ENCODE data around the gene TMEM19. TPM values are rescaled to one million over a fixed set of nuclear protein-coding genes. Genes with fewer than 3 reads are reported as not detected.
A peak's percentile ranks its signal among the peaks of the same experiment; 100 is the strongest.
"Not testable (repeated sequence)": the region's sequence is repeated elsewhere in the genome, so short reads cannot be mapped to it uniquely, and the experiment has no call there.

Gene TMEM19
- total RNA-seq, 4 donors from 2014 or later, result 10.6 to 35.9 (median 20.1) TPM

DNA sequence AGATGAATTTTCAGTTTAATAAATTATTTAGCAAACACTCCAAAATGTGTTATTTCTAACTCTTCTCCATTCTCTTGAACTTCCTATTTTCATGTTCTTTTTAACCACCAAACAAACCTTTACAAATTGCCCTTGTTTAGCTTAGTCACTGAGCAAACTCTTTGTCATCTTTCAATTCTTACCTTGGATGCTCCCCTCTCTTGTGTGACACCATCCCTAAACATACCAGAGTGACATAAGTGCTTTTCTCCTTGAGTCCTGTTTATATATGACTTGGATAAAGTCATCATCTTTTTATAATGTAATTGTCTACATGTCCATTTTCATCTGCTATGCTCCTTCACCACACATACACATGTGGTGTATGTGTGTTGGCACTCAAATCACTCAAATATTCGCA lies 3.4 kb upstream of the TMEM19 start:
- TF ChIP-seq POLR2A (IDR thresholded peaks at IDR 0.05), result no peak
- TF ChIP-seq, protein P1, sequence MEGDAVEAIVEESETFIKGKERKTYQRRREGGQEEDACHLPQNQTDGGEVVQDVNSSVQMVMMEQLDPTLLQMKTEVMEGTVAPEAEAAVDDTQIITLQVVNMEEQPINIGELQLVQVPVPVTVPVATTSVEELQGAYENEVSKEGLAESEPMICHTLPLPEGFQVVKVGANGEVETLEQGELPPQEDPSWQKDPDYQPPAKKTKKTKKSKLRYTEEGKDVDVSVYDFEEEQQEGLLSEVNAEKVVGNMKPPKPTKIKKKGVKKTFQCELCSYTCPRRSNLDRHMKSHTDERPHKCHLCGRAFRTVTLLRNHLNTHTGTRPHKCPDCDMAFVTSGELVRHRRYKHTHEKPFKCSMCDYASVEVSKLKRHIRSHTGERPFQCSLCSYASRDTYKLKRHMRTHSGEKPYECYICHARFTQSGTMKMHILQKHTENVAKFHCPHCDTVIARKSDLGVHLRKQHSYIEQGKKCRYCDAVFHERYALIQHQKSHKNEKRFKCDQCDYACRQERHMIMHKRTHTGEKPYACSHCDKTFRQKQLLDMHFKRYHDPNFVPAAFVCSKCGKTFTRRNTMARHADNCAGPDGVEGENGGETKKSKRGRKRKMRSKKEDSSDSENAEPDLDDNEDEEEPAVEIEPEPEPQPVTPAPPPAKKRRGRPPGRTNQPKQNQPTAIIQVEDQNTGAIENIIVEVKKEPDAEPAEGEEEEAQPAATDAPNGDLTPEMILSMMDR (IDR thresholded peaks at IDR 0.05), result no peak
- intact Hi-C loops (cut with DNase I; ENCODE audit: low total_unique reads), result no loop called here
- H3K4me1 ChIP-seq, result peaks cover 0 to 2% of the 10 kb centered on the region in 2 donors

DNA sequence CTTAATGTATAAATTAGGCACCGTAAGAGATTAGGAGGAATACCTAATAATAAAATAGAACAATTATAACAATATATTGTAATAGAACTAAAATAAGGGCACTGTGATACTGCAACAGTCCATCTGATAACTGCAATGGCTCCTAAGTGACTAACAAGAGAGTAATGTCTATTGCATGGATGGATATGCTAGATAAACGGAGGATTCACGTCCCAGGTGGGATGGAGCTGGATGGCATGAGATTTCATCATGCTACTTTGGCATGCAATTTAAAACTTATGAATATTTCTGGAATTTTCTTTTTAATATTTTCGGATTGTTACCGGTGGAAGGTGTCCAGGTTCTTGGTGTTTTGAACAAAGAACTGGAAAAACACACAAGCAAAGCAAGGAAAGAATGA lies 2.2 kb upstream of the TMEM19 start:
- Histone ChIP-seq H3K27ac (no peak overlapping the region), H3K4me3 (no peak overlapping the region), H3K4me1 (peaks cover 0 to 2% of the 10 kb centered on the region in 2 donors), H3K9me3 (no peaks in the 10 kb centered on the region), H3K36me3 (no peaks in the 10 kb centered on the region), H3K27me3 (no peaks in the 10 kb centered on the region)
- DNase-seq, result no peak
- intact Hi-C loops (cut with DNase I; ENCODE audit: low total_unique reads), result no loop called here
- TF ChIP-seq, protein P1 (IDR thresholded peaks at IDR 0.05), result no peak
- no peak for TF ChIP-seq POLR2A (IDR thresholded peaks at IDR 0.05)

More for the DNA sequence above, 3.4 kb upstream of the TMEM19 start:
- Histone ChIP-seq H3K4me3 (no peak overlapping the region), H3K27me3 (no peaks in the 10 kb centered on the region), H3K36me3 (no peaks in the 10 kb centered on the region), H3K9me3 (no peaks in the 10 kb centered on the region), H3K27ac (no peak overlapping the region)
- DNase-seq, result no peak

- H3K4me3 ChIP-seq, result no peak overlapping the region
- H3K27me3 ChIP-seq, result no peaks in the 10 kb centered on the region
- intact Hi-C loops (cut with DNase I; ENCODE audit: low total_unique reads), result no loop called here
- no peak overlapping the region for H3K27ac ChIP-seq
- no peaks in the 10 kb centered on the region for H3K9me3 ChIP-seq
- TF ChIP-seq POLR2A (IDR thresholded peaks at IDR 0.05), result no peak
- TF ChIP-seq, protein P1 (IDR thresholded peaks at IDR 0.05), result no peak
- peaks cover 0 to 2% of the 10 kb centered on the region in 2 donors for H3K4me1 ChIP-seq
- DNase-seq, result no peak
- H3K36me3 ChIP-seq, result no peaks in the 10 kb centered on the region
Observed at GRCh38 chr12:71684081-71684480, 1.8 kb upstream of the TMEM19 start.

DNA sequence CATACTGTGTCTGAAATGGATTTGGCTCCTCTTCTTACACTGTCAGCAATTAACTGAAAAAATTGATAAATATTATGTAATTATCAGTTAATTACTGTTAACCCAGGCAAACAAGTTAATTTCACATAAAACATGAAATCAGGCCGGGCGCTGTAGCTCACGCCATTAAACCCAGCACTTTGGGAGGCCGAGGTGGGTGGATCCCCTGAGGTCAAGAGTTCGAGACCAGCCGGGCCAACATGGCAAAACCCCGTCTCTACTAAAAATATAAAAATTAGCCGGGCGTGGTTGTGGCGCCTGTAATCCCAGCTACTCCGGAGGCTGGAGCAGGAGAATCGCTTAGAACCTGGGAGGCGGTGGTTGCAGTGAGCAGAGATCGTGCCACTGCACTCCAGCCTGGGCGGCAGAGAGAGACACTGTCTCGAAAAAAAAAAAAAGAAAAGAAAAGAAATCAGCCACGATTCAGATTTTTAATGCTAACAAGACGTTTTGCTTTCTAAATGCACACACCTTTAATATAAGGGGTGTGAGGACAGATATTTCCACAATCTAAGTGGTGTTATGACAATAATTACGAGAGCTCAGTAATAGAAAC lies 473 bp upstream of the TMEM19 start:
- no peak for DNase-seq
- intact Hi-C loops (cut with DNase I; ENCODE audit: low total_unique reads), result no loop called here
- H3K36me3 ChIP-seq, result no peaks in the 10 kb centered on the region
- H3K9me3 ChIP-seq, result no peaks in the 10 kb centered on the region
- H3K27ac ChIP-seq, result peak overlapping the region; percentile 90 to 91
- peak overlapping the region; percentile 81 to 85 for H3K4me3 ChIP-seq
- no peaks in the 10 kb centered on the region for H3K27me3 ChIP-seq
- TF ChIP-seq, protein P1 (IDR thresholded peaks at IDR 0.05), result no peak
- TF ChIP-seq POLR2A (IDR thresholded peaks at IDR 0.05), result no peak
- H3K4me1 ChIP-seq, result peaks cover 0 to 2% of the 10 kb centered on the region in 2 donors

DNA sequence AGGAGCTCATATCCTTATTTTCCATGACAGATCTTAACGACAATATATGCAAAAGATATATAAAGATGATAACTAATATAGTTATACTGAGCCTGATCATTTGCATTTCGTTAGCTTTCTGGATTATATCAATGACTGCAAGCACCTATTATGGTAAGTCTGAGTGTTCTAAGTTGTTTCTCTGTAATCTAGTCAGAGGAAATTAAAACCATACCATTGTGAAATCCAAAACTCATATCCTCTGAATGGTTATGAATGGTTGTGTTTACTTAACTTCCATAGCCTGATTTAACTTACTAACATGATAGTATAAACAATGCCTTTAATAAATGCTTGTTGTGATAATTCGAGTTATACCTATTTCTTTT lies 760 bp downstream of the TMEM19 start:
- intact Hi-C loops (cut with DNase I; ENCODE audit: low total_unique reads), result no loop called here
- DNase-seq, result no peak

GRCh38 chr12:71687172-71687571 lies 1.3 kb downstream of the TMEM19 start:
- intact Hi-C loops (cut with DNase I; ENCODE audit: low total_unique reads), result not testable (repeated sequence)
- H3K27ac ChIP-seq, result peak overlapping the region; percentile 90 to 91

More for the DNA sequence above, 760 bp downstream of the TMEM19 start:
- peak overlapping the region; percentile 90 to 91 for H3K27ac ChIP-seq
- TF ChIP-seq, protein P1 (IDR thresholded peaks at IDR 0.05), result no peak
- TF ChIP-seq POLR2A (IDR thresholded peaks at IDR 0.05), result no peak
- H3K9me3 ChIP-seq, result no peaks in the 10 kb centered on the region
- peak overlapping the region; percentile 81 to 85 for H3K4me3 ChIP-seq
- H3K27me3 ChIP-seq, result no peaks in the 10 kb centered on the region
- H3K4me1 ChIP-seq, result peaks cover 0 to 2% of the 10 kb centered on the region in 2 donors
- no peaks in the 10 kb centered on the region for H3K36me3 ChIP-seq

More at GRCh38 chr12:71687172-71687571, 1.3 kb downstream of the TMEM19 start:
- H3K9me3 ChIP-seq, H3K36me3 ChIP-seq, H3K4me1 ChIP-seq, DNase-seq, H3K27me3 ChIP-seq: not testable (repeated sequence)
- H3K4me3 ChIP-seq, result peak overlapping the region; percentile 81 to 85
